ENCODE results near the gene HCN4.

GRCh38 chr15:73394782-73395181 lies 26.0 kb upstream of the HCN4 start:
- TF ChIP-seq EZH2 (IDR thresholded peaks at IDR 0.05; ENCODE audit: borderline replicate concordance) (no peak), CTCF (IDR thresholded peaks at IDR 0.05; ENCODE audit: poor library complexity) (no peak), EZH2phosphoT487 (IDR thresholded peaks at IDR 0.05; ENCODE audit: low read depth, severe bottlenecking, unreplicated experiment) (no peak)
